HK-2 (cell line): ENCODE data around the gene ITCH.
"Not testable (repeated sequence)": the region's sequence is repeated elsewhere in the genome, so short reads cannot be mapped to it uniquely, and the experiment has no call there.

Source experiments
- DNase-seq: peaks from one replicate; pipeline ENCODE4 v3.0.0-alpha.2; 2018; ENCODE audit not compliant: unreplicated experiment

ITCH gene

DNA sequence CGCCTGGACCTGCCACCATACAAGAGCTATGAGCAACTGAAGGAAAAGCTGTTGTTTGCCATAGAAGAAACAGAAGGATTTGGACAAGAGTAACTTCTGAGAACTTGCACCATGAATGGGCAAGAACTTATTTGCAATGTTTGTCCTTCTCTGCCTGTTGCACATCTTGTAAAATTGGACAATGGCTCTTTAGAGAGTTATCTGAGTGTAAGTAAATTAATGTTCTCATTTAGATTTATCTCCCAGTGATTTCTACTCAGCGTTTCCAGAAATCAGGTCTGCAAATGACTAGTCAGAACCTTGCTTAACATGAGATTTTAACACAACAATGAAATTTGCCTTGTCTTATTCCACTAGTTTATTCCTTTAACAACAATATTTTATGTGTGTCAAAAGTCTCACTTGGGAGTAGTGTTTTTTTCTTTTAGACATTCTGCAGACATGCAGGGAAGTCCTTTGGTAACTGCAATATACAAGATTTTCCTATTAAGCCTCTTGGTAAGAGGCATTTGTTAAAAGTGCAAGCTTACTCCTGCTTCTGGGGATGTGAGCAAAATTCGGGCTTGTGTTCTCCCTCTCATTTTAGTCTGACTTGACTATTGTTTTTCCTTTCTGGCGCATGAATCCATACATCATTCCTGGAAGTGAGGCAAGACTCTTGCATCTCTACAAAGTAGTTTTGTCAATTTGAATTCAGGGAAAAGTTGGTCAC, 144.8 kb downstream of the ITCH start:
- no peak for DNase-seq

GRCh38 chr20:34510575-34510974, 147.5 kb downstream of the ITCH start:
- no peak for DNase-seq

DNA sequence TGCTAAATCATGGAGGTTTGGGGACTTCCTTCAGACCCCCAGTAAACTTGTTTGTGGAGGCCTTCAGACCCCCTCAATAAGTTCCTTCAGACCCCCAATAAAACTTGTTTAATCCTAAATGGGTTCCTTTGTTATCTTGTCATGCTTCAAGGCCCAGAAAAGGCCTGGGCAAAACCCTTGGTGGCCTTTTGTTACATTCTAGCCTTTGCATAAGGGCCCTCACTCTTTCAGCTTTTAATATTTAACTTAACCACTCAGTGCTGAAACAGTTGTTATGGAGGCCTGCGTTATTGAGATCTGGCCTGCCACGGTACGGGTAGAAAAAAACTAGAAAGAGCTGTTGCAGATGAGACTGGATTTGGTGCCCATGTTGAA, 148.8 kb downstream of the ITCH start:
- DNase-seq = no peak

DNA sequence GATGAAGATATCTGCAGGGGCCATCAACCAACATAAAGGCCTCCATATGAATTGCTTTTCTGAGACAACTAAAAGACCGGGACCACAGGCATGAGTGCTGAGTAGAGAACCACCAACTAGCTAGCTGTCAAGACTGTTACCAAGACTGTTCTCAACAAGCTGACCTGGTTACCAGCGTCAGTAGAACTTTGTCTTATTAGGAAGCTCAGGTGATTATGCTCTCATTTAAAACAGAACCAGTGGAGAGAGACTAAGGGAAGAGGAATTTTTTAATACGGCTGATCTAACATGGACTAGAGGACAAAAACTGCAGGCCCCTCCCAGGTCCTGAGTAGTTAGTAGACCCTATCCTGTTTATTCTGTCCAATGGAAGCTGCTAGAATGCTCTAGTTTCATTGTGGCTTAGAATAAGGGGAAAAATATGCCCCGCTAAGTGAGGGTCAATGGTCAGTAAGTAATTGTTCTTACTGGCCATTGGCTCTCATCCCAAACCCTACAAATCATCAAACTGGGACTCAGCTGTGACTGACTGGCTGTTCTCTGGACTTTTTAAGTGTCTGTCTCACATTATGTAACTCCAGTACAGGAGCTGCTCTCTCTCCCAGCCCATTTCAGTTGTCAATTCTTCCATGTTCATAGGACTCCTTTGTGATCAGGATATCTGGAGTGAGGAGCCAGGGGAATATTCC, 149.3 kb downstream of the ITCH start:
- DNase-seq = peak; percentile 50

DNA sequence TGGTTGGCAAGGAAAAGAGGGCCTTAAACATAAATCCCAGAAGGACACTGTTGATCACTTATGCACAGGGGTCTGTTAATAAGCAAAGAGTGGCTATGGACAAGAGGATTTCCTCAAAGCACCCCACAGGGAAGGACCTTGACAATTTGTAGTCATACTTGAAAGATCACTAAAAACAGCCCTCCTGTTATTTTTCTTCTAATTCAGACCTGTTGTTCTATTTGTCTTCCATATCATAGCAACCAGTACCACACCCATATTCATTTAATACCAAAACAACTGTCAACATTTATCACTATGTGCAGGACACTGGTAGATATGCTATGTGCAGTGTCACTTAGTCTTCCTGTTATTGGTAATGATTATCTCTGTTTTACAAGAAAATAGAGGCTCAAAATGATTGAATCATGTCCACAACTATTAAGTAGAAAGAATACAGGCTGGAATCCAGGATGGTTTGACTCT, 149.9 kb downstream of the ITCH start:
- DNase-seq = no peak

GRCh38 chr20:34514034-34514433, 151.0 kb downstream of the ITCH start:
- not testable (repeated sequence) for DNase-seq

DNA sequence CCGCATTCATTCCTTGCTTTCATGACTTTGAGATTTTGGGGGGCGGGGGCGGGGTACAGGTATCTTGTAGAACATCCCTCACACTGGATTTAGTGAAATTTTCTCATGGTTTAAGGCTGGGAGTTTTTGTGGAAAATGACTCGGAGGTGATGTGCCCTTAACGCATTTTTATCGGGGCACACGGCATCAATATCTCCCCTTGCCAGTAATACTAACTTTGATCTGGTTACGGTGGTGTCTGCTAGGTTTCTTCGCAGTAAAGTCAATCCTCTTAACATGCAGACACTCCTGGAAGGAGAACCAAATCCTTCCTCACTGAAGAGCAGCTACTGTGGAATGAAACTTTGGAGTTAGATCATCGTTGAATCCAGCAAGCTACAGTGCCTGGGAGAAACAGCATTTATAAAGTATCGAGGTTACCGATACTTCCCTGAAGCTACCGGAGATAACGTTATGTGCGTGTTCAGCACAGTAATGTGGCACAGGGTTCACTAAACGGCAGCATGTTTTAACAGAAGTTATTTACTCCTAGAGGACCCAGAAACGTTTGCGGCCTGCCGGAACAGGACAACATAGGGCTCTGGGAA, 151.9 kb downstream of the ITCH start:
- DNase-seq = no peak

- peak; percentile 77 for DNase-seq
Measured at GRCh38 chr20:34515484-34516246, 152.6 kb downstream of the ITCH start.

GRCh38 chr20:34516247-34517113, 153.4 kb downstream of the ITCH start, which contains the start of gene DYNLRB1:
DYNLRB1 (plus strand) TSS chr20:34516422; CDS start chr20:34516459, 37 bp downstream.
- peak; percentile 99 for DNase-seq

GRCh38 chr20:34517114-34517505, 154.0 kb downstream of the ITCH start:
- no peak for DNase-seq

DNA sequence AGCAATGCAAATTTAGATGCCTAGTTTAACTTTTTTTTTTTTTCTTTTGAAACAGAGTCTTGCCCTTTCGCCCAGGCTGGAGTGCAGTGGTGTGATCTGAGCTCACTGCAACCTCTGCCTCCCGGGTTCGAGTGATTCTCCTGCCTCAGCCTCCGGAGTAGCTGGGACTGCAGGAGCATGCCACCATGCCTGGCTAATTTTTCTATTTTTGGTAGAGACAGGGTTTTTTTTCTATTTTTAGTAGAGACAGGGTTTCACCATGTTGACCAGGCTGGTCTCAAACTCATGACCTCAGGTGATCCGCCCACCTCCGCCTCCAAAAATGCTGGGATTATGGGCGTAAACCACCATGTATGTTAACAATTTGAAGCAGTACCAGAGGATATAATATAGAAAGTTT, 155.8 kb downstream of the ITCH start:
- DNase-seq = not testable (repeated sequence)

GRCh38 chr20:34519841-34520240, 156.8 kb downstream of the ITCH start:
- not testable (repeated sequence) for DNase-seq

DNA sequence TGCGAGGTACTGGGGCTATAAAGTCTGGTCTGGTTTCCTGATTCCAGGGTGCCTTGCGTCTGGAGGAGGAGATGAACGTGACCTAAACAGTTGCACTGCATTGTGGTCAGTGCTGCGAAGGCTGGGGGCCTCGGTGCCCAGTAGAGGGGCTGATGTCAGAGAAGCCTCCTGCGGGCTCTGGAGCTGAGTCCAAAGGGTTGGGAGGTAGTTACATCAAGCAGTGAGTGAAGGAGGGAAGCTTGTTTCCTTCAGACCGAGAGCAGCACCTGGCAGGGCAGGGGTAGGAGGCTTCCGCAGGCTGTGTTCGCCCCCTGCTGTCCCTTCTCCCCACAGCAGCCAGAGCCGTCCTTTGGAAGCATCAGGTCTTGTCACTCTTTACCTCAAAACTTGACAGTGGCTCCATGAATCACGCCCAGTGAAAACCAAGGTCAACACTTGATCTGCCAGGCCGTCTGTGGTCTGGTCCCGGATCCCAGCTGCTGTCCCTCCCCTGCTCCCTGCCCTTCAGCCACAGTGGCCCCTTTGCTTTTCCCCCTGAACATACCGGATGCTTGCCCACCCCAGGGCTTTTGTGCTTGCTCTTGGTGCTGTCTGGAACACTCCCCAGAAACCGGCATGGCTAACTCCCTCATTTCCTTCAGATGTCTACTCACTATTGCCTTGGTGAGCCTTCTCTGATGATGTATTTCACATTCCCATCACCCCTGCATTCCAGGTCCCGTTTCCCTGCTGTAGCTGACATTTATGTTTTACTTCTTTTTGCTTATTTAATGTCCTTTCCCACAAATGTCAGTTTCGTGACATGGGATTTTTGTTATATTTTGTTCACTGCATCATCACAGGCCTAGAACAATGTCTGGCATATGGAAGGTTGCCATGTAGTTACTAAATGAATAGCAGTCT, 160.1 kb downstream of the ITCH start:
- peak; percentile 88 for DNase-seq

- no peak for DNase-seq
Measured at GRCh38 chr20:34524426-34524825, 161.4 kb downstream of the ITCH start.

GRCh38 chr20:34525342-34525708, 162.3 kb downstream of the ITCH start:
- DNase-seq = no peak

DNA sequence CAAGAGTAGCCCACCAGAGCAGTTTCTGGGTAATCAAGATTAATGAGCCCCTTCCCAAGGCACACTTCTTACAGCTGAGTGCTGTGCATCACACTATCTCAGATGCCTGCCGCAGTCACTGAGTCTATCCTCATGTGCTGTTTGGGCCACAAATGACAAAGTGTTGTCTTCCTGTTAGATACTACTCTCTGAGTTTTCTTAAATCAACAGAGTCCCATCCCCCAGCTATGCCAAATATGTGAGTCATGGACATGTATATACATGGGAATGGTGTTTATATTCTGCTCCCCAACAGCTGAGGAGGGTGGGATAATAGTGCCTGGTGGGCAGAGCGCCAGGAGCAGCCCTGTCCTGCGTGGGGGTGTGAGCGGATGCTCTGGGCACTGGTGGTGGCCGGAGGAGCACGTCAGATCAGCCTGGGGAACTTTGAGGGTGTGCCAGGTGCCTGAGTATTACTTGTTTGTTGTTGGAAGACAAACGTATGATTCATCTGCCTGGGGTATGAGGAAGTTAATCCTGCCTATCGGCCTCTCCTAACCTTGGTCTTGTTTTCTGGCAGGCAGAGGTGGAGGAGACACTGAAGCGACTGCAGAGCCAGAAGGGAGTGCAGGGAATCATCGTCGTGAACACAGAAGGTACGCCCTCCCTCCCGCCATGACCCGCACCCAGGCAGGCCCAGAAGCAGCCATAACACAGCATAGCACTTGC, 162.8 kb downstream of the ITCH start:
- DNase-seq = peak; percentile 95

- no peak for DNase-seq
Measured at GRCh38 chr20:34526466-34526865, 163.4 kb downstream of the ITCH start.

GRCh38 chr20:34527016-34527415, 163.9 kb downstream of the ITCH start:
- no peak for DNase-seq

DNA sequence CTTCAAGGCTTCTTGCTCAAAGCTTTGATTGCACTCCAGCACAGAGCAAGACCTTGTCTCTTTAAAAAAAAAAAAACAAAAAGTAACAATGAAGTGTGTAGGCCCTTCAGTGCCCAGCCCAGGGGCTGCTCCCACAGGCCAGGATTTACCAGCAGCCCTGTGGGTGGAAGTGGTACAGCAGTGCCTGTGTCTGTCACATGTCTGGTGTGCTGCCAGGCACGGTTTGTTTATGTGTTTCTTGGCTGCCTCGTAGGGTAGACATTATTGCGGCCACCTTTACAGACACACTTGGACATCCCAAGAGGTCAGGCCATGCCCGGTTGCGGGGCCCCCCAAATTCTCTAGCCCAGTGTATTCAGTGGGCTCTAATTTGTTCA, 165.8 kb downstream of the ITCH start:
- no peak for DNase-seq

DNA sequence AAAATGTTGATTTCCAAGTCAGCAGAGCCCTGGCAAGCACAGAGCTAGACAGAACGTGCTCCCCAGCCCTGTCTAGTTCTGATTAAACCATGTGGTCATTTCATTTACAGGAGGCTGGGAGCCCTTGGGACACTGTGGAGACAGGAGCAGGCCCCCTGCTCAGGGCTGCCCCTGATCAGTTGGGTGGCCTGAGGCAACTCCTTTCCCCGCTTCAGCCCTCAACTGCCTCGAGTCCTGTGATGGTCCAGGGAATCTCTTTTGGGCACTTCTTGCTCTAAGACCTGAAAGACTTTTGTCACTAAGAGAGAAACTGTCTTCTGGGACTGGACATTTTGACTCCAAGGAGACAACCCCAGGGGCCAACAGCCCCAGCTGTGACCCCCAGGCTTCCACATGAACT, 166.7 kb downstream of the ITCH start:
- DNase-seq = no peak
